DOHH2 (cell line): Measurements from ENCODE around the gene FOSL2.

Source experiments
- EZH2phosphoT487 ChIP-seq: fragments of 200-600 bp; sonication (generic); IDR thresholded peaks from 2 replicates; pipeline ENCODE4 v1.6.1; 2017; ENCODE audit warnings: borderline replicate concordance, mild to moderate bottlenecking, antibody characterized with exemption, low read length, moderate library complexity, mixed read lengths
- TF ChIP-seq, protein P1 (sequence below): fragments of 200-600 bp; sonication (generic); IDR thresholded peaks from one replicate; pipeline ENCODE4 v1.5.1; 2014; ENCODE audit warnings: antibody characterized with exemption, mild to moderate bottlenecking, low read depth, low read length; ENCODE audit not compliant: poor library complexity, severe bottlenecking

DNA sequence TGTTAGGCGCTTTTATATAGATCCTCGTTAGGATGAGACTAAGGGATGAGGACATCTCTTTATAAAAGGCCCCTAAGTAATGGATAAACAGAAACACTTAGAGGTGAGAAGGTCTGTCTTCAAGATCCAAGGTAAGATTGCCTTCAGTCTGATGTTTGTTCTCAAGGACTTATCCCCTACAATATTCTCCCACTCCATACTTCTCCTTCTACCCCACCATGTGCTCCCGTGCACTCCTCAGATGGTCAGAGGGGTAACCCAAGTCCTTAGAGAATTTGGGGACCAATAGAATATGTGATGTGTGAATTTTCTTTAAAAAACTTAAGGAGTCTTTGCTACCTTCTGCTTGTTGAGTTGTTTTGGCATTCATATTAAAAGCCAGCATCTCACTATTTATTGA is 23.1 kb downstream of the FOSL2 start:
- TF ChIP-seq, protein P1, sequence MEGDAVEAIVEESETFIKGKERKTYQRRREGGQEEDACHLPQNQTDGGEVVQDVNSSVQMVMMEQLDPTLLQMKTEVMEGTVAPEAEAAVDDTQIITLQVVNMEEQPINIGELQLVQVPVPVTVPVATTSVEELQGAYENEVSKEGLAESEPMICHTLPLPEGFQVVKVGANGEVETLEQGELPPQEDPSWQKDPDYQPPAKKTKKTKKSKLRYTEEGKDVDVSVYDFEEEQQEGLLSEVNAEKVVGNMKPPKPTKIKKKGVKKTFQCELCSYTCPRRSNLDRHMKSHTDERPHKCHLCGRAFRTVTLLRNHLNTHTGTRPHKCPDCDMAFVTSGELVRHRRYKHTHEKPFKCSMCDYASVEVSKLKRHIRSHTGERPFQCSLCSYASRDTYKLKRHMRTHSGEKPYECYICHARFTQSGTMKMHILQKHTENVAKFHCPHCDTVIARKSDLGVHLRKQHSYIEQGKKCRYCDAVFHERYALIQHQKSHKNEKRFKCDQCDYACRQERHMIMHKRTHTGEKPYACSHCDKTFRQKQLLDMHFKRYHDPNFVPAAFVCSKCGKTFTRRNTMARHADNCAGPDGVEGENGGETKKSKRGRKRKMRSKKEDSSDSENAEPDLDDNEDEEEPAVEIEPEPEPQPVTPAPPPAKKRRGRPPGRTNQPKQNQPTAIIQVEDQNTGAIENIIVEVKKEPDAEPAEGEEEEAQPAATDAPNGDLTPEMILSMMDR, result no peak
- no peak for TF ChIP-seq EZH2phosphoT487
